Testis (tissue), 2 donors: ENCODE results near the gene MMP26.

ENCODE experiments used
- CTCF ChIP-seq, 3 experiments: fragments of 450-650 bp in 2 of 3; fragments of 200-600 bp in 1 of 3; sonication (generic) in 1 of 3; IDR thresholded peaks; one replicate each; pipeline ENCODE4 v1.5.1; 2016 to 2019; ENCODE audit warnings: antibody characterized with exemption in 3 of 3, mild to moderate bottlenecking in 2 of 3, moderate library complexity in 1 of 3
- POLR2A ChIP-seq: fragments of 450-650 bp; IDR thresholded peaks from one replicate; pipeline ENCODE4 v1.6.1; 2017; ENCODE audit warnings: antibody characterized with exemption, mild to moderate bottlenecking, moderate library complexity

GRCh38 chr11:4682623-4683419 is 21.8 kb upstream of the MMP26 start:
- TF ChIP-seq CTCF (IDR thresholded peaks at IDR 0.05), result no peak
- TF ChIP-seq POLR2A, result no peak
